Thyroid gland (tissue), 4 donors: Measurements from ENCODE around the gene SMARCAD1. TPM values are rescaled to one million over a fixed set of nuclear protein-coding genes. Genes with fewer than 3 reads are reported as not detected.

Experiments
- DNase-seq, 2 donors: peaks; one replicate each; pipeline ENCODE4 v3.0.0-alpha.2; 2019
- H3K27ac ChIP-seq, 3 donors: fragments of 200-600 bp; sonication (generic); 1 replicate in 2 of 3; 2 replicates in 1 of 3; pipeline ENCODE4 v1.5.1; 2016 to 2019; ENCODE audit warnings: mild to moderate bottlenecking in 1 of 3, moderate library complexity in 1 of 3
- H3K27me3 ChIP-seq: fragments of 200-600 bp; sonication (generic); one replicate; pipeline ENCODE4 v1.5.1; 2019
- H3K36me3 ChIP-seq, 2 donors: fragments of 200-600 bp; sonication (generic); one replicate each; pipeline ENCODE4 v1.5.1; 2016 to 2019
- H3K4me1 ChIP-seq, 2 donors: fragments of 200-600 bp; sonication (generic); one replicate each; pipeline ENCODE4 v1.5.1; 2017 to 2019
- H3K4me3 ChIP-seq, 3 donors: fragments of 200-600 bp; sonication (generic); replicated peaks in 1 of 3; 1 replicate in 2 of 3; 2 replicates in 1 of 3; pipeline ENCODE4 v1.5.1; 2016; ENCODE audit warnings: mild to moderate bottlenecking in 1 of 3
- H3K9me3 ChIP-seq: fragments of 200-600 bp; sonication (generic); one replicate; pipeline ENCODE4 v1.5.1; 2017
- POLR2A ChIP-seq, 2 donors: fragments of 450-650 bp; IDR thresholded peaks; one replicate each; pipeline ENCODE4 v1.6.1; 2017; ENCODE audit warnings: antibody characterized with exemption in 2 of 2, mild to moderate bottlenecking in 2 of 2, moderate library complexity in 1 of 2
- WGBS, 2 donors: methylation state at CpG; one replicate each; pipeline ENCODE4 v1.1.5; 2017; 5-methylcytosine and 5-hydroxymethylcytosine counted together
- intact Hi-C: fragments of 100-400 bp; cut with DNase I; formaldehyde crosslinking; loops from one replicate; pipeline ENCODE4 v1.15.1; 2023
- total RNA-seq, 4 donors: library from RNA; depleted of rRNA; stranded (reverse); fragments of >200 nt; gene quantifications; one replicate each; pipeline ENCODE4 v1.2.3, GENCODE V29; 2016
- TF ChIP-seq, protein P1 (sequence below), 6 experiments: fragments of 200-600 bp in 3 of 6; fragments of 450-650 bp in 3 of 6; sonication (generic) in 3 of 6; IDR thresholded peaks; one replicate each; pipeline ENCODE4 v1.5.1; 2016 to 2019; ENCODE audit warnings: antibody characterized with exemption in 6 of 6, mild to moderate bottlenecking in 2 of 6, inconsistent platforms in 1 of 6, moderate library complexity in 1 of 6

SMARCAD1 gene
- total RNA-seq, 4 donors from 2014 or later = 35.1 to 46.5 (median 40.2) TPM

DNA sequence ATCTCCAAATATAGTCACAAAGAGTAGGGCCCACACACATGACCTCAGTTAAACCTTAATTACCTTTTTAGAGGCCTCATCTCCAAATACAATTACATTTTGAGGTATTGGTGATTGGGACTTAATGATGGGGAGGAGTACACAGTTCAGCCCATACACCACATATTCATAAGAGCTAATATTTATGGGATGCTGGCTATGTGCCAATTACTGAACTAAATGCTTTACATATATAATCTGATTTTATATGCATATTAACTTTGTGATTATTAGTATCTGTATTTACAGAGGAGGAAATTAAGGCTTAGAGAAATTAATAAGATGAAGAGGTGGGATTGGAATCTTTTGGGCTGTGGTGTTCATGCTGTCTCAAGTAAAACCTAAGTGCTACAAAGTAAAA is 17.8 kb downstream of the SMARCAD1 start:
- Histone ChIP-seq H3K4me3 (no peak overlapping the region), H3K27ac (no peak overlapping the region), H3K27me3 (no peaks in the 10 kb centered on the region), H3K36me3 (peaks cover under 1 to 1% of the 10 kb centered on the region in 2 donors), H3K4me1 (no peaks in the 10 kb centered on the region), H3K9me3 (no peaks in the 10 kb centered on the region)
- no peak for DNase-seq
- no peak for TF ChIP-seq POLR2A (IDR thresholded peaks at IDR 0.05)
- TF ChIP-seq, protein P1, sequence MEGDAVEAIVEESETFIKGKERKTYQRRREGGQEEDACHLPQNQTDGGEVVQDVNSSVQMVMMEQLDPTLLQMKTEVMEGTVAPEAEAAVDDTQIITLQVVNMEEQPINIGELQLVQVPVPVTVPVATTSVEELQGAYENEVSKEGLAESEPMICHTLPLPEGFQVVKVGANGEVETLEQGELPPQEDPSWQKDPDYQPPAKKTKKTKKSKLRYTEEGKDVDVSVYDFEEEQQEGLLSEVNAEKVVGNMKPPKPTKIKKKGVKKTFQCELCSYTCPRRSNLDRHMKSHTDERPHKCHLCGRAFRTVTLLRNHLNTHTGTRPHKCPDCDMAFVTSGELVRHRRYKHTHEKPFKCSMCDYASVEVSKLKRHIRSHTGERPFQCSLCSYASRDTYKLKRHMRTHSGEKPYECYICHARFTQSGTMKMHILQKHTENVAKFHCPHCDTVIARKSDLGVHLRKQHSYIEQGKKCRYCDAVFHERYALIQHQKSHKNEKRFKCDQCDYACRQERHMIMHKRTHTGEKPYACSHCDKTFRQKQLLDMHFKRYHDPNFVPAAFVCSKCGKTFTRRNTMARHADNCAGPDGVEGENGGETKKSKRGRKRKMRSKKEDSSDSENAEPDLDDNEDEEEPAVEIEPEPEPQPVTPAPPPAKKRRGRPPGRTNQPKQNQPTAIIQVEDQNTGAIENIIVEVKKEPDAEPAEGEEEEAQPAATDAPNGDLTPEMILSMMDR (IDR thresholded peaks at IDR 0.05) = no peak
- intact Hi-C loops = no loop called here

- no peak for TF ChIP-seq POLR2A (IDR thresholded peaks at IDR 0.05)
- TF ChIP-seq, protein P1 (IDR thresholded peaks at IDR 0.05) = no peak
- Histone ChIP-seq H3K4me3 (no peak overlapping the region), H3K9me3 (no peaks in the 10 kb centered on the region), H3K36me3 (no peaks in the 10 kb centered on the region), H3K4me1 (no peaks in the 10 kb centered on the region), H3K27me3 (no peaks in the 10 kb centered on the region), H3K27ac (no peak overlapping the region)
- intact Hi-C loops = no loop called here
- 95 to 97% methylated on average over 4 of the region's 4 CpGs for WGBS, 2 donors
- no peak for DNase-seq
Observed at GRCh38 chr4:94226763-94227162, 19.1 kb downstream of the SMARCAD1 start.

DNA sequence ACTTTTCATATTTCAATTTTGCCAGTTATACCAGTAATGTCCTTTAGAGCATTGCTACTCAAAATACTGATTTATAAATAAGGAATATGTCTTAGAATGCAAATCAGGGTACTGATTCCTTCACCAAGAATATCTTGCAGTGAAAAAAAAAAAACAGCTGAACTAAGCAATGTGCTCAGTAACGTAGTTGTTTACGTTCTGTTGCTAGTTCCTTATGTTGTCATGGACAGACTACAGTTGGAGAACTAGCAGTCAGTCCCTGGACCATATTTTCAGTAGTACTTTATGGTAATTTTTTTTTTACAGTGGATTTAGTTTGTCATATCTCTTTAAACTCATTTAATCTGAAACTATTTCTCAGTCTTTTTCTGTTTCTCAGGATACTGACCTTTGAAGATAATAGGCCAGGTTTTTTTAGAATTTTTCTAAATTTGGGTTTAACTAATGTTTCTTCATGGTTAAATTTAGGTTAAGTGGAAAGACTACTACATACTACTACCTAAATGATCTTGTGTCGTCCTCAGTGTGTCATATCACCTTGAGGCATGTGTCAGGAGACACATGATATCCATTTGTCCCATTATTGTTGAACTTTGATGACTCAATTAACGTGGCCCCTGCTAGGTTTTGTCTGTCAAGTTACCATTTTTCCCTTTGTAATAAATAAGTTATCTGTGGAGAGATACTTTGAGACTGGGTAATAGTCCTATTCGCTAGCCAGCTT is 21.0 kb downstream of the SMARCAD1 start:
- DNase-seq = no peak
- Histone ChIP-seq H3K9me3 (no peaks in the 10 kb centered on the region), H3K4me3 (no peak overlapping the region), H3K36me3 (no peaks in the 10 kb centered on the region), H3K27ac (no peak overlapping the region), H3K27me3 (no peaks in the 10 kb centered on the region), H3K4me1 (no peaks in the 10 kb centered on the region)
- 92 to 96% methylated on average over 5 of the region's 5 CpGs for WGBS, 2 donors
- intact Hi-C loops = no loop called here
- TF ChIP-seq, protein P1 (IDR thresholded peaks at IDR 0.05) = no peak
- no peak for TF ChIP-seq POLR2A (IDR thresholded peaks at IDR 0.05)

DNA sequence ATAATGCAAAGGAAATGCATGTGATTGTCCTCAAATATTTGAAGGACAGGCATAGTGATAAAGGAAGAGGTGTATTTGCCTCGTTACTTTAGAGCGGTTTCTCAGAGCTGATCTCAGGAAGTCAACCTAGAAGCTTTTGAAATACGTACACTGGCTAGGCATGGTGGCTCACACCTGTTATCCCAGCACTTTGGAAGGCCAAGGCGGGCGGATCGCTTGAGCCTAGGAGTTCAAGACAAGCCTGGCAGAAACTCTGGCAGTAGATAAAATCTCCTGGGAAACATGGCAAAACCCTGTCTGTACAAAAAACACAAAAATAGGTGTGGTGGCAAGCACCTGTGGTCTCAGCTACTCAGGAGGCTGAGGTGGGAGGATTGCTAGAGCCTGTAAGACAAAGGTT is 24.9 kb downstream of the SMARCAD1 start:
- whole genome bisulfite sequencing, 2 donors = 88 to 97% methylated on average over 6 of the region's 6 CpGs
- H3K4me1 ChIP-seq = no peaks in the 10 kb centered on the region
- TF ChIP-seq, protein P1 (IDR thresholded peaks at IDR 0.05) = no peak
- no peak for TF ChIP-seq POLR2A (IDR thresholded peaks at IDR 0.05)
- no peaks in the 10 kb centered on the region for H3K9me3 ChIP-seq
- intact Hi-C loops = no loop called here
- peaks cover 0 to 7% of the 10 kb centered on the region in 2 donors for H3K36me3 ChIP-seq
- no peak overlapping the region for H3K27ac ChIP-seq
- H3K27me3 ChIP-seq = no peaks in the 10 kb centered on the region
- DNase-seq = no peak
- no peak overlapping the region for H3K4me3 ChIP-seq

DNA sequence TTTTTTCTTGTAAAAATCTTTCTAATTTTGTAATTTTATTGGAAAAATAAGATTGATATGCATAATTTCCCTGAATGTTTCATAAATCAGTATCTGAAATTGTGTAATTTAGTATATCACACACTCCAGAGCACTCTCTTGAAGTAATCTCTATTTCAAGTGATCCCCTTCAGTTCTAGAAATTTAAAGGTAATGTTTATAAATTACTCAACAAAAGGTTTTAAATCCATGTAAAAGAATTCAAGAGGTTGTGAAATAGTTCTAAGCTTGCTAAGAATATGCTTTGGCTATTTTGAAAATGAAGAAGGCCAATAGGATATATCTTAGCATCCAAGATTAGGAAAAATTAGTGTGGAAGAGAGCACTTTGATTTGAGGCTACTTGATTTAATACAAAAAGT is 28.2 kb downstream of the SMARCAD1 start:
- DNase-seq = no peak
- no peak overlapping the region for H3K27ac ChIP-seq
- no peaks in the 10 kb centered on the region for H3K27me3 ChIP-seq
- TF ChIP-seq, protein P1 (IDR thresholded peaks at IDR 0.05) = no peak
- no peak for TF ChIP-seq POLR2A (IDR thresholded peaks at IDR 0.05)
- no peaks in the 10 kb centered on the region for H3K4me1 ChIP-seq
- no peak overlapping the region for H3K4me3 ChIP-seq
- intact Hi-C loops = no loop called here
- H3K36me3 ChIP-seq = peaks cover under 1 to 14% of the 10 kb centered on the region in 2 donors
- H3K9me3 ChIP-seq = no peaks in the 10 kb centered on the region
